ENCODE data around the gene DPYD.

DPYD gene

DNA sequence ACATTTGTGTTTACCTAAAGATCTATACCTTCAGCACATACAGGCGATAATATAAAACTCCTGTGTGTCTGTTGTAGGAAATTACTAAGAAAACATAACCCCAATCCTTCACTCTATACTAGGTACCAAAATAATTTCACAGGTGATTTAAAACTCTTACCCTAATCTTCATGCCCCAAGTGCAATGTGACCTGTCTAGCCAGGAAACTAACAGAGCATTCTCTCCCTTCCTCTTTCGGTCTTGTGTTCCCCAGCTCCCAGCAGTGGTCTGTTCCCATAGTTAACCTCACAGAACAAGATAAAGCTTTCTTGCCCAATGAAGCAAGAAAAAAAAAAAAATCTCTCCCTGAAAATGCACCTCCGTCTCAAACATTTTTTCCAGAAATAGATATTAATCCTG lies 493.5 kb downstream of the DPYD start:
- Mint-ChIP-seq H3K4me1 (no peaks in the 10 kb centered on the region), H3K27ac (no peak overlapping the region), H3K4me3 (no peak overlapping the region), H3K36me3 (no peaks in the 10 kb centered on the region), H3K9me3 (no peaks in the 10 kb centered on the region)
- DNase-seq (ENCODE audit: low spot score in 2 of 2) = no peak
- no peak for ATAC-seq

DNA sequence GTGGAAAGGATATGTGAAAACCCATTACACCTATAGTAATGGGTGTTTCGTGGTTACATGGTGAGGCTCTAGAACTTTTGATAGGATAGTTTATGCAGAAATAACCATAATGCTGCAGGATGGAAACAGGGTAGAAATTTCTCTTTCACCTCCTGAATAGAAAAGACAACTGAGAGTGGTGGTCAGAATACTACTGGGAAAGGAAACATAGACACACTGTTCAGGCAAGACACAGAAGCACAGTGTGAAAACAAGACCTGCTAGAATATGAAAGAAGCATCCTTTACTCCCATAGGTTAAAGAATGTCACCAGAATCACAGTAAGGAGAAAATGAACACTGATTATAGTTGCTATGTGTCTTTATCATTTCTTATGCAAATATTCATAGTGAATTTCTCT lies 496.6 kb downstream of the DPYD start:
- no peak for ATAC-seq
- no peak overlapping the region for H3K27ac Mint-ChIP-seq
- no peaks in the 10 kb centered on the region for H3K4me1 Mint-ChIP-seq

DNA sequence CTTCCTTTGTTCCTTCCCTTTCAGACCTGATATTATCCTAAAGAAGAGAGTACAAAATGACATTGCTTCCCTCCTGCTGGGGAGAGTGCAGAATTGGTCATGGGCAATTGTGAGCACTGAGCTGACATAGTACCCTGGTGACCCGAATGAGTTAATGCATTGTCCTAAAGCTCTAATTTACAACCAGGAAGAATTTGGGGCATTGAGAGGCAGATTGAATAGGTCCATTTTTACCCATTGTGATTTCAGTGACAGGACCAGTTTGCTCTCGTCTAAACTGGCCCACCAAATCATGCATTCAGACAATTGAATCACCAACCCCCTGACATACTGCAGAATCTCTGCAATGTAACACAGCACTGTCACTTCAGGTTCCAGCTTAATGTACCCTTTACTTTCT lies 497.4 kb downstream of the DPYD start:
- no peaks in the 10 kb centered on the region for H3K36me3 Mint-ChIP-seq
- DNase-seq (ENCODE audit: low spot score in 2 of 2) (no peak), ATAC-seq (no peak)
- no peaks in the 10 kb centered on the region for H3K4me1 Mint-ChIP-seq
- H3K4me3 Mint-ChIP-seq = no peak overlapping the region
- no peak overlapping the region for H3K27ac Mint-ChIP-seq
- H3K9me3 Mint-ChIP-seq = no peaks in the 10 kb centered on the region

More for the DNA sequence above, 496.6 kb downstream of the DPYD start:
- no peak for DNase-seq (ENCODE audit: low spot score in 2 of 2)
- Mint-ChIP-seq H3K4me3 (no peak overlapping the region), H3K36me3 (no peaks in the 10 kb centered on the region), H3K9me3 (no peaks in the 10 kb centered on the region)

DNA sequence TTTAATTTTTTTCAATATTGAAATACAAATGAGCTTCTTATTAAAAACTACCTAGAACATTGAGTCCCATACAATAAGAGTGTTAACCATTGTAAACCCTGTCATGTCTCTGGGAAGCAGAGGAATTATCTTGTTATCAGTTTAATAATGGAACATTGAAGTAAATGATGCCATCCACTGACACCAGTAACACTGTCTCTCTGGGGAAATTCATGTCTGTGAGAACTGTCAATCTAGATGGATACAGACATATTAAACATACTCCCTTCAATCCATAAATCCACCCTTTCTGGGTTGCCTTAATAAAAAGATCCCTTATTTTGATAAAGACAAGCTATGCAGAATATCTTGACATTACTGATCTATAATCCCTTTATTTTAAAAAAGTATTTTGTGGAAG lies 503.2 kb downstream of the DPYD start:
- H3K36me3 Mint-ChIP-seq = no peaks in the 10 kb centered on the region
- H3K27ac Mint-ChIP-seq = no peak overlapping the region
- H3K9me3 Mint-ChIP-seq = no peaks in the 10 kb centered on the region
- ATAC-seq (no peak), DNase-seq (ENCODE audit: low spot score in 2 of 2) (no peak)
- no peak overlapping the region for H3K4me3 Mint-ChIP-seq
- H3K4me1 Mint-ChIP-seq = no peaks in the 10 kb centered on the region

DNA sequence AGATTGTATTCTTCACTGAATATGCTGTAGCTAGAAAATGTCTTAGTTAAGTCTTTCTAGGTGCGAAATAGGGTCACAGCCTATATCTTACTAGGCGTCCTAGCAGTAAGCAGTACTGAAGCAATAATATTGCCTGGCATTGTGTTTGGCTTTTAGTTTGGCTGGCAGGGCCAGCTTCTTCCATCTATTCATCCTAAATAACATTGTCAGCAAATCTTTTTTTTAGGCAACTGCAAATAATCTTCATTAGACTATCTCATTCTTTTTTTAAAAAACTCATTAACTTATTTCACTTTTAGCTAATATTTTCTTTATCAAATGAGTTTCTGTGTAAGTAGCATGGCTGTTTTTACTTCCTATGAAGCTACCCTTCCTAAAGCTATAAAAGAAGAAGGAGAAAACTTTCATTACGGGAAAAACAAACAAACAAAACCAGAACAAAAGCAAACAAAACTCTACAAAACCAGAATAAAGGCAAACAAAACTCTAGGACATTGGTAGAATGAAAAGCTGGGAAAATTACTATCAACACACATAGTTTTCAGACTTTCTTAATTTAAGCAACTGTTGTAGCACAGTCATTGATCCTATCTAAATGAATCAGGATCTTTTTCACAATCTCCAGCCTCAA lies 506.0 kb downstream of the DPYD start:
- Mint-ChIP-seq H3K4me3 (no peak overlapping the region), H3K4me1 (no peaks in the 10 kb centered on the region), H3K27ac (no peak overlapping the region), H3K36me3 (no peaks in the 10 kb centered on the region), H3K9me3 (no peaks in the 10 kb centered on the region)
- no peak for ATAC-seq
- no peak for DNase-seq (ENCODE audit: low spot score in 2 of 2)

DNA sequence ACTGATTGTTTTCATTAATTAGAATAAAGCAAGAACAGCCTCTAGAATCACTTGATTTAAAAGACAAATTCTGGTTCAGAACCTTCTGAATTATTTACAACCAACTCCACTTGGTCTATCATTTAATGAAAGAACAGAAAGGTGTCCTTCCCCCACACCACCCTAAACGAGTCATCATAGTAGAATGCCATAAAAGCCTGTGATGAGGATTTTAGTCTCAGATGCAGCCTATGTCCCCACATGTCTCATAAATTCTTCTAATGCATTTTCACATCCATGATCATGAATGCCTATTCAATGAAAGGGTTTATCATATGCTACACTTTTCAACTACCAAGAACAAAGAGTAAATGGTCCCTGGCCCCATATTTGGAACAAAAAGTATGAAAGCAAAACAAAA lies 508.1 kb downstream of the DPYD start:
- Mint-ChIP-seq H3K4me3 (no peak overlapping the region), H3K4me1 (no peaks in the 10 kb centered on the region), H3K9me3 (no peaks in the 10 kb centered on the region), H3K27ac (no peak overlapping the region), H3K36me3 (no peaks in the 10 kb centered on the region)
- DNase-seq (ENCODE audit: low spot score in 2 of 2) (no peak), ATAC-seq (no peak)

DNA sequence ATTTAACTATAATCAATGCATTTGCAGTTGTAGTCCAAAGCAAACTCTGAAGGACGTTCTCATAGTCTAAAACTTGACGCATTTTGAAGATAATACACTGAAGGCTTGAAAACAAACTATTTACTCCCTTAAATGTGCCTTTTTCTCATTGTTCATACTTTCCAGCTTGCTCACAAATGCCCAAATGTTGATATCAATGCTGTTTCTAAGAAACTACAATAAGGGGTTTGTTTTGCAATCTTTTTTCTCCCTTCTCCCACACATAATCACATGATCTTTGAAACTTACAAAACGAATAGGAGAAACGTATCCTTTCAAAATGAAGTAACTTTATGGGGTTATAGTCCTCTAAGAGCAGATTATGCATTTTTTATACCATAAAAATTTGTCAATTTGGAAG lies 508.7 kb downstream of the DPYD start:
- Mint-ChIP-seq H3K27ac (no peak overlapping the region), H3K4me3 (no peak overlapping the region), H3K9me3 (no peaks in the 10 kb centered on the region), H3K36me3 (no peaks in the 10 kb centered on the region), H3K4me1 (no peaks in the 10 kb centered on the region)
- no peak for DNase-seq (ENCODE audit: low spot score in 2 of 2)
- no peak for ATAC-seq

DNA sequence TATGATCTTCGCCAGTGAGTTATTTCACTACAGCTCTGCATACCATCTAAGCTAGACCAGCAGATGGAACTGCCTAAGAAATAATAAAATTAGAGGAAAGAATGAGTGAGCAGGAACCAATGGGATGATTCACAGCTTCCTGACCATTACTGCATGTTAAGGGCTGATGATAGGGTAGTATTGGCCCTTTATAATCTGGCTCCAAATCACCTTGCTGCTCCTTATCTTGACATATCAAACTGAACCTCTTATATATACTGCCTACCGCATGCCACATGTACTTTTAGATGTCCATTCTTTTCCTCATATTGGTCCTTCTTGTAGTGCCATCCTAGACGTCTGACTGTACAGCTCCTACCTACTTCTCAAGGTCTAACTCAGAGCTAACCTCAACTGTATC lies 524.4 kb downstream of the DPYD start:
- H3K4me1 Mint-ChIP-seq = no peaks in the 10 kb centered on the region

DNA sequence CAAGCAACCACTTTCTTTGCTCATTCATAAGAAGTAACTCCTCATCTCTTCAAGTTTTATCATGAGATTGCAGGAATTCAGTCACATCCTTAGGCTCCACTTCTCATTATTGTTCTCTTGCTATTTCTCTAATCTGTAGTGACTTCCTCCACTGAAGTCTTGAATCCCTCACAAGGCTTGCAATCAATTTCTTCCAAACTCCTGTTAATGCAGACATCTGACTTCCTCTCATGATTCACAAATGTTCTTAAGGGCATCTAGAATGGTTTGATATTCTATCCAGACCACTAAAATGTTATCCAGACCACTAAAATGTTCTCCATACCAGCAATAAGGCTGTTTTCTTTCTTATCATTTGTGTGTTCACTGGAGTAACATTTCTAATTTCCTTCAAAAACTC lies 528.1 kb downstream of the DPYD start:
- no peak overlapping the region for H3K4me3 Mint-ChIP-seq
- no peaks in the 10 kb centered on the region for H3K36me3 Mint-ChIP-seq
- DNase-seq (ENCODE audit: low spot score in 2 of 2) (no peak), ATAC-seq (no peak)
- no peaks in the 10 kb centered on the region for H3K4me1 Mint-ChIP-seq
- H3K27ac Mint-ChIP-seq = no peak overlapping the region
- no peaks in the 10 kb centered on the region for H3K9me3 Mint-ChIP-seq

More for the DNA sequence above, 524.4 kb downstream of the DPYD start:
- DNase-seq (ENCODE audit: low spot score in 2 of 2) (no peak), ATAC-seq (peak; percentile 32)
- Mint-ChIP-seq H3K36me3 (no peaks in the 10 kb centered on the region), H3K9me3 (peaks cover 4% of the 10 kb centered on the region), H3K27ac (no peak overlapping the region), H3K4me3 (no peak overlapping the region)

DNA sequence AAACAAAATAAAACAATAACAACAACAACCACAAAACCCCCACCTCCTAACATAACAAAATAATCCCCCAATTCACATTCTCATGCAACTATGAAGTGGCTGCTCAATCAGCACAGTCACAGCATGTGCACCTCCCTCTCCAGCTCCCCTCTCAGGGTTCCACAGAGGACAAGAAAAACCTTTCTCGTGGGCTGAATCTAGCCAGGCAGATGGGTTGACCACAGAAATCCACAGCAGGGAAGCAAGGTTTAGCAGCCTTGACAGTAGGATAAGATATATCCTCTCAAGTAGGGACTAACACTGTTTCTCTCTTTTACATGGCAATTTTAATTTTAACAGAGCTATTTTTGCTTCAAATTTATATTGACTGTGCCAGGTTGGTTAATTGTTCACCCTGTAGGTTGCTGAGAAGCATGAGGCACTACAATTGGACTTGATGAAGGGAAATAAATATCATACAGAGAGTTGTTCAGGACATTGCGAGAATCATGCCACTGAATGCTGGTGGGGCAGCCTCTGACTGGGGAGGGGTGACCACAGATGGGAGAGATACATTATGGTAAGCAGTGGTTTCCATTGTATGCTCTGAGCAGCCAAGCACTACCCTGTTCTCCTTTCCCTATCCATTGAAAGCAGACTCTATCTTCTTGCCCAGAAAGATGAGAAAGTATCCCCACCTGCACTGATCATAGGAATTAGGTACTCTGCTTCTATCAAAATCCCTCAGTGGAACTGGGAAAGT lies 535.1 kb downstream of the DPYD start:
- no peaks in the 10 kb centered on the region for H3K36me3 Mint-ChIP-seq
- no peak overlapping the region for H3K27ac Mint-ChIP-seq
- ATAC-seq = no peak

DNA sequence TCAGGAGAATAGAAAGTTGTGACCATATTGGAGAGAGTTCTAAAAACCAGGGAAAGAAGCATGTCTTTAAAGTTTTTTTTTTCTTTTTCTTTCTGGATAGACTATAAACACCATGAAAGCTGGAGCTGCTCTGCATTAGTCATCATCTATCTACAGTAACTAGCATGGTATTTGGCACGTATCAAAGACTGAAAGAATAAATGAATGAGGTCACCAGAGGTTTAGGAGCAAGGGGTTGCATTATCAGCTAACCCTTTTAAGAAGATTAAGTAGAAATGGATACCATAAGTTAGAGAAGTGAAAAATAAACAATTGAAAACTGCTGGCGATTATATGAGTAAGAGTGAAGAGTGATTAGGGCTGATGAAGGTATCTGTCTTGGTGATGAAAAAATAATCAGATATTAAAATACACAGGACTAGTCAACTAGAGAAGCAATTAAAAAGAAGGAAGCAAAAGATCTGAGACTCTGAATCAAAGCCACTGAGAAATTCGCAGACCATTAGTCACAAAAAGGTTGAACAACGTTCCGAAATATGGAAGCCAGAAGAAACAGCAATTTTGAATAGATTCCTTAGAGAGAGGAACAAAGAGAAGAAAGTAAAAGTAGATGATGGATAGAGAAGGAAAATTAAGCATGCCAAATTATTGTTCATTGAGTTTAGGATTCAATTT lies 536.4 kb downstream of the DPYD start:
- ATAC-seq (no peak), DNase-seq (ENCODE audit: low spot score in 2 of 2) (no peak)

More for the DNA sequence above, 535.1 kb downstream of the DPYD start:
- no peak overlapping the region for H3K4me3 Mint-ChIP-seq
- H3K9me3 Mint-ChIP-seq = no peaks in the 10 kb centered on the region
- DNase-seq (ENCODE audit: low spot score in 2 of 2) = no peak
- no peaks in the 10 kb centered on the region for H3K4me1 Mint-ChIP-seq

DNA sequence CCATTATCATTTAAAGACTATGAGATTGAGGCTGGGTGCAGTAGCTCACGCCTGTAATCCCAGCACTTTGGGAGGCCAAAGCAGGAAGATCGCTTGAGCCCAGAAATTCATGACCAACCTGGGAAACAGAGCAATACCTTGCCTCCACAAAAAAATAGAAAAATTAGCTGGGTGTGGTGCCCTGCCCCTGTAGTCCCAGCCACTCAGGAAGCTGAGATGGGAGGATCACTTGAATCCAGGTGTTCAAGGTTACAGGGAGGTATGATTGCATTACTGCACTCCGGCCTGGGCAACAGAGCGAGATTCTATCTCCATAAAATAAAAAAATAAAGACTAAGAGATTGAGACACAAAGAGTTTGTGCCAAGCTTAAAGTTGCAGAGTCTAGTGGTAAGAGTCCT lies 537.0 kb downstream of the DPYD start:
- Mint-ChIP-seq H3K9me3 (no peaks in the 10 kb centered on the region), H3K4me1 (peaks cover 13% of the 10 kb centered on the region), H3K4me3 (no peak overlapping the region), H3K36me3 (no peaks in the 10 kb centered on the region), H3K27ac (no peak overlapping the region)
- no peak for ATAC-seq
- no peak for DNase-seq (ENCODE audit: low spot score in 2 of 2)

More for the DNA sequence above, 536.4 kb downstream of the DPYD start:
- no peak overlapping the region for H3K27ac Mint-ChIP-seq
- H3K4me1 Mint-ChIP-seq = peaks cover 7% of the 10 kb centered on the region
- no peak overlapping the region for H3K4me3 Mint-ChIP-seq
- no peaks in the 10 kb centered on the region for H3K36me3 Mint-ChIP-seq
- no peaks in the 10 kb centered on the region for H3K9me3 Mint-ChIP-seq

DNA sequence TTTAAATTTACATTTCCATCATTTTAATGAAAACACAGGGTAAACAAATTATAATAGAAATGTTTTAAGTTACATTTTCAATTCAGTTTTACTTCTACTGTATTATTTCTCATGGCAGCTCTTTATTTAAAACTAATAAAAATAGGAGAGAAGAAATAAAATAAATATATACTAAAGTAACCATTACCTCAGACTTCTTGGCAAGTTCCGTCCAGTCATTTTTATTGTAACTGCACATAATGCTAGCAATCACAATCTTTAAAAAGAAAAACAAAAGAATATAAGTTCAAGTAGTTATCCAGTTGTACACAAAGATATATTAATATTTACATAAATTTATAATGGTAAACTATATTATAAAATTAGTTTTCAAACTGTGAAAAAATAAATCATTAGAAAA lies 538.6 kb downstream of the DPYD start:
- H3K4me3 Mint-ChIP-seq = no peak overlapping the region
- no peaks in the 10 kb centered on the region for H3K9me3 Mint-ChIP-seq
- peaks cover 29% of the 10 kb centered on the region for H3K4me1 Mint-ChIP-seq
- H3K27ac Mint-ChIP-seq = no peak overlapping the region
- DNase-seq (ENCODE audit: low spot score in 2 of 2) = no peak
- no peak for ATAC-seq
- H3K36me3 Mint-ChIP-seq = no peaks in the 10 kb centered on the region

DNA sequence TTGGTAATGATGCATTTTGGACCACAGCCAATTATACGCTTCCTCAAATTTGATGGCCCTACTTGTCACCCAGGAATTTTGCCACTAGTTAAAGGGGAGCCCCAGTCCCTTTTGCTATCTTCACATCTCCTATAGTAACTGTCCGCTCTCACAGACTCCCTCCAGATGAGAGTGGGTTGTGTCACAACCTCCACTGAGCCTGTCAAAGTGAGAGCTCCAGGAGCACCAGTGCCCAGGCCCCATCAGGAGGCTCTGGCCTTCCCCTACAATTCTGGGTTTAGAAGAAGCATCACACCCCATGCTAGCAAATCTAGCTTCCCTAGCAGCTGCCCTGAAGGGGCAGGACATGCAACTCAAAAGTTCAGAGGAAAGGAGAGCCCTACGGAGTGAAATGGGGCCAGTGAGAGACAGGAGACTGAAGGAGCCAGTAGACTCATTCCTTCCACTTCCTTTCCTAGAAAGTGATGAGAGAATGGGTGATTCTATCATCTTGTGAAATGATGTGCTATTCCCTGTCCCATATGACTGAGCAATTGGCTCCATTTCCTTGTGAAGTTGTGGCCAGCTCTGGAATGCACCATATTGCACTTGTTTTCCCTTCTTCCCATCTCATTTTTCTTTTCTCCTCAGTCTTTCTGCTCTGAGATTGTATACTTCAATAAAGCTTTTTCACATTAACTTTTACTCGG lies 541.3 kb downstream of the DPYD start:
- H3K4me3 Mint-ChIP-seq = no peak overlapping the region
- ATAC-seq (peak; percentile 74), DNase-seq (ENCODE audit: low spot score in 2 of 2) (no peak)
- peak overlapping the region; percentile 29 for H3K27ac Mint-ChIP-seq
- H3K4me1 Mint-ChIP-seq = peaks cover 31% of the 10 kb centered on the region
- H3K36me3 Mint-ChIP-seq = no peaks in the 10 kb centered on the region
- H3K9me3 Mint-ChIP-seq = no peaks in the 10 kb centered on the region

DNA sequence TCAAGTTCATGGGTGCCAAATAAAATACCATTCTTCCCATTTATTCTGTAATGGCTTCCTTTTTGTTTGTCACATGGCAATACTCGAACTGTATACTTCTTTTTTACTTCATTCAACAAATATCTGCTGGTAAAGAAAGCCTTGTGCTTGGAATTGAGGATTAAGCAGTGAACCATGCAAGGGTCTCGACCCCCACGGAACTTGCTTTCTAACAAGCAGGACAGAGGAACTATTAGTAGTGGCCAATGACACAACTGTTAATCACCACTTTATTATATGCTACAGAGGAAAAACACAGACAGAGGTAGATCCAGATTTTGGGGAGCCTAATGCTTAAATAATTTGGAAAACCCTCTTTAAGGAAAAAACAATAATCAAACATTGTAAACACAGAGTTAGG lies 542.2 kb downstream of the DPYD start:
- no peaks in the 10 kb centered on the region for H3K36me3 Mint-ChIP-seq
- H3K4me1 Mint-ChIP-seq = peaks cover 31% of the 10 kb centered on the region
- H3K4me3 Mint-ChIP-seq = no peak overlapping the region
- ATAC-seq = no peak
- DNase-seq (ENCODE audit: low spot score in 2 of 2) = no peak
- no peaks in the 10 kb centered on the region for H3K9me3 Mint-ChIP-seq
- H3K27ac Mint-ChIP-seq = peak overlapping the region; percentile 1
